ENCODE data around the gene NRG3.

NRG3 gene

DNA sequence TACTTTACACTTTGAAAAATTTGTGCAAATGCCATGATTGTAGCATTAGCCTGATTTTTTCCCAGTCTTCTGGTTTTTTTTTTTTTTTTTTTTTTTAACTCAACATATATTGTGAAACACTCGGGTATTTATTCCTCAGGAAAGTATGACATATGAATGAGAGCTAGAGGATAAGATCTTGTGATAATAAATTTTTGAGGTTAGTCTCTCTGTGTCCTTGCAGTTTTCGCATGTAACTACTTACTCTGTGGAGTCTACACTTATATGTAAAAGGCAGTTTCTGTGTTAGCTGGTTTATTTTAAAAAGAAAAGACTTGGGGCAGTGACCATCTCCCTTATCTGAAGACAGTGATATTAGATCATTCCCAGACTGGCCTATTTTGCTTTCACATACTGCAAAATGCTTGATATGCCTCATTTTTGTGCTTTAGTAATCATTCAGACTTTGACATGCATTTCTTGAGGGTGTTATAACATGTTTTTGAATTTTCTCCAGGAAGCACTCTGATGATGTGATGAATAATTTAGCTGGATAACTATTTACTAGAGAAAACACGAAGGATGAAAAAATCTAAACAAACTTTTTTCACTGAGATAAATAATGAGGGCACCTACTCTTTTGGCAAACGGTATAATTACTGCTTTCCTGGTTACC lies 371.0 kb downstream of the NRG3 start:
- H3K79me2 ChIP-seq (ENCODE audit: insufficient read depth, low read length), result no peaks in the 10 kb centered on the region
- no peaks in the 10 kb centered on the region; the same call in 1 of the 2 replicates for H3K36me3 ChIP-seq (ENCODE audit: insufficient read depth, low read length)
- H4K20me1 ChIP-seq (ENCODE audit: insufficient read depth, low read length), result no peaks in the 10 kb centered on the region
- no peak overlapping the region for H3K4me3 ChIP-seq (ENCODE audit: low read depth, low read length, poor library complexity, severe bottlenecking)
- H3F3A ChIP-seq (ENCODE audit: insufficient read depth, low read length), result no peaks in the 10 kb centered on the region
- no peaks in the 10 kb centered on the region for H3K9me2 ChIP-seq (ENCODE audit: low read depth, low read length)
- no peak overlapping the region for H3K27ac ChIP-seq (ENCODE audit: low read depth, low read length, poor library complexity, severe bottlenecking)
- no peaks in the 10 kb centered on the region for H3K4me1 ChIP-seq (ENCODE audit: insufficient read depth, low read length, severe bottlenecking)
- H3K4me2 ChIP-seq (ENCODE audit: low read length), result no peak overlapping the region
- peaks cover 8% of the 10 kb centered on the region for H3K9me3 ChIP-seq (ENCODE audit: low read length)
- no peak overlapping the region for H3K9ac ChIP-seq (ENCODE audit: low read length)
- no peaks in the 10 kb centered on the region for H3K27me3 ChIP-seq (ENCODE audit: insufficient read depth, low read length)
- TF ChIP-seq, protein P1, sequence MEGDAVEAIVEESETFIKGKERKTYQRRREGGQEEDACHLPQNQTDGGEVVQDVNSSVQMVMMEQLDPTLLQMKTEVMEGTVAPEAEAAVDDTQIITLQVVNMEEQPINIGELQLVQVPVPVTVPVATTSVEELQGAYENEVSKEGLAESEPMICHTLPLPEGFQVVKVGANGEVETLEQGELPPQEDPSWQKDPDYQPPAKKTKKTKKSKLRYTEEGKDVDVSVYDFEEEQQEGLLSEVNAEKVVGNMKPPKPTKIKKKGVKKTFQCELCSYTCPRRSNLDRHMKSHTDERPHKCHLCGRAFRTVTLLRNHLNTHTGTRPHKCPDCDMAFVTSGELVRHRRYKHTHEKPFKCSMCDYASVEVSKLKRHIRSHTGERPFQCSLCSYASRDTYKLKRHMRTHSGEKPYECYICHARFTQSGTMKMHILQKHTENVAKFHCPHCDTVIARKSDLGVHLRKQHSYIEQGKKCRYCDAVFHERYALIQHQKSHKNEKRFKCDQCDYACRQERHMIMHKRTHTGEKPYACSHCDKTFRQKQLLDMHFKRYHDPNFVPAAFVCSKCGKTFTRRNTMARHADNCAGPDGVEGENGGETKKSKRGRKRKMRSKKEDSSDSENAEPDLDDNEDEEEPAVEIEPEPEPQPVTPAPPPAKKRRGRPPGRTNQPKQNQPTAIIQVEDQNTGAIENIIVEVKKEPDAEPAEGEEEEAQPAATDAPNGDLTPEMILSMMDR (IDR thresholded peaks at IDR 0.05; ENCODE audit: low read length), result no peak
- no peak for TF ChIP-seq EZH2 (IDR thresholded peaks at IDR 0.05; ENCODE audit: borderline replicate concordance, low read length)
- H2AFZ ChIP-seq (ENCODE audit: low read length), result no peak overlapping the region

DNA sequence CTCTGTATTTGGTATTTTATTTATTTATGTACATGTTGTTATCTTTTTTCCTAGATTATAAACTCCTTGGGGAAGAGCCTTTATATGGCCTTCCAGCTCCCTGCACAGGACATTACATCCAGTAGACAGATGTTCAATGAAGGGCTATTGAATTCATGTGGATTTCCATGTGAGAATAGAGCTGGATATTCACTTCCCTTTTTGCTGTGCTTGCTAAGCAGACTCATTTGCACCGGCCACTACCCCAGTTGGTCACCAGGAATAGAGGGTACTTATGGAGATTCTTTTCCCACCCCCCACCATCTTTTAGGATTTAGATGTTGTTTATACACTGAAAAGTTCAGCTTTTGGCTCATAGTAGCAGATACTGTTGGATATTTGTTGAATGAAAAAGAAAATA lies 374.1 kb downstream of the NRG3 start:
- Histone ChIP-seq H3K27ac (ENCODE audit: low read depth, low read length, poor library complexity, severe bottlenecking) (no peak overlapping the region), H3K9me2 (ENCODE audit: low read depth, low read length) (no peaks in the 10 kb centered on the region), H3K4me1 (ENCODE audit: insufficient read depth, low read length, severe bottlenecking) (no peaks in the 10 kb centered on the region), H3K79me2 (ENCODE audit: insufficient read depth, low read length) (no peaks in the 10 kb centered on the region), H3F3A (ENCODE audit: insufficient read depth, low read length) (no peaks in the 10 kb centered on the region), H4K20me1 (ENCODE audit: insufficient read depth, low read length) (no peaks in the 10 kb centered on the region), H3K4me2 (ENCODE audit: low read length) (no peak overlapping the region), H3K27me3 (ENCODE audit: insufficient read depth, low read length) (no peaks in the 10 kb centered on the region), H3K36me3 (ENCODE audit: insufficient read depth, low read length) (no peaks in the 10 kb centered on the region), H3K9ac (ENCODE audit: low read length) (no peak overlapping the region), H2AFZ (ENCODE audit: low read length) (no peak overlapping the region), H3K4me3 (ENCODE audit: low read depth, low read length, poor library complexity, severe bottlenecking) (no peak overlapping the region), H3K9me3 (ENCODE audit: low read length) (no peaks in the 10 kb centered on the region)
- TF ChIP-seq, protein P1 (IDR thresholded peaks at IDR 0.05; ENCODE audit: low read length), result no peak

DNA sequence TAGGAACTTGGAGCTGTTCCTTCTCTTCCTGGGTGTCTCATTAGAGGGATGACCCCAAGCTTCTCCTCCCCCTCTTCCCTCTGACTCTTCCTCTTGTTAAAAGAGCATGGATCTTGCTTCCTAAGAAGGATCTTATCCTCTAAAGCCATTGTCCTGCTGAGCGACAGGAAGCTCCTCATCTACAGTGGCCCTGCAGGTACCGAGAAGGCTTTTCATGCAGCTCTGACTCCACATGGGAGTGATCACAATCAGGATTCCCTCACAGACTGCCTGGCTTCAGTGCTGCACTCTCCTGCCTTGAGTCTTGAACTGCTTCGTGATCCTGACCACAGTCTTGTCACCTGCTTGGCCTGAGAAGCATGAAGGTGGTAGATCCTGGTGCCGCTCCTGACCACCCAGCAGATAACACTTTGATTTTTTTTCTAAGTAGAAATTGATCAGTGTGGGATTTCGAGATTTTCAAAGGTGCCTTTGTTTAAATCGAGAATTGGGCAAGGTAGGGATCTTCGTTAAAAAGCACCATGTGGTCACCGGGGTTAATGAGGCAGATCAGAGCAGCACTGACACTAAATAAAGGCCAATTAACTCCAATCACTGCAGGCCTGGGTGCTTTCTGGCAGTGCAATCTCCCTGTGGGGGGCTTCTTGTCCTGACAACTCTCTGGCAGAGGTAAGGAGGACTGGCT lies 376.4 kb downstream of the NRG3 start:
- Histone ChIP-seq H3K9ac (ENCODE audit: low read length) (no peak overlapping the region), H3K4me1 (ENCODE audit: insufficient read depth, low read length, severe bottlenecking) (peaks cover 5% of the 10 kb centered on the region), H4K20me1 (ENCODE audit: insufficient read depth, low read length) (no peaks in the 10 kb centered on the region), H3K9me2 (ENCODE audit: low read depth, low read length) (no peaks in the 10 kb centered on the region), H2AFZ (ENCODE audit: low read length) (no peak overlapping the region), H3K27ac (ENCODE audit: low read depth, low read length, poor library complexity, severe bottlenecking) (no peak overlapping the region), H3K4me3 (ENCODE audit: low read depth, low read length, poor library complexity, severe bottlenecking) (no peak overlapping the region), H3F3A (ENCODE audit: insufficient read depth, low read length) (no peaks in the 10 kb centered on the region), H3K27me3 (ENCODE audit: insufficient read depth, low read length) (no peaks in the 10 kb centered on the region), H3K9me3 (ENCODE audit: low read length) (no peaks in the 10 kb centered on the region), H3K4me2 (ENCODE audit: low read length) (no peak overlapping the region), H3K36me3 (ENCODE audit: insufficient read depth, low read length) (no peaks in the 10 kb centered on the region), H3K79me2 (ENCODE audit: insufficient read depth, low read length) (no peaks in the 10 kb centered on the region)
- TF ChIP-seq EZH2 (IDR thresholded peaks at IDR 0.05; ENCODE audit: borderline replicate concordance, low read length), result no peak
- TF ChIP-seq, protein P1 (IDR thresholded peaks at IDR 0.05; ENCODE audit: low read length), result no peak
